ENCODE results near the gene GRIN1. TPM values are rescaled to one million over a fixed set of nuclear protein-coding genes. Genes with fewer than 3 reads are reported as not detected.

The GRIN1 gene
- total RNA-seq, 1 experiment from 2014 or later: 2.9 TPM

DNA sequence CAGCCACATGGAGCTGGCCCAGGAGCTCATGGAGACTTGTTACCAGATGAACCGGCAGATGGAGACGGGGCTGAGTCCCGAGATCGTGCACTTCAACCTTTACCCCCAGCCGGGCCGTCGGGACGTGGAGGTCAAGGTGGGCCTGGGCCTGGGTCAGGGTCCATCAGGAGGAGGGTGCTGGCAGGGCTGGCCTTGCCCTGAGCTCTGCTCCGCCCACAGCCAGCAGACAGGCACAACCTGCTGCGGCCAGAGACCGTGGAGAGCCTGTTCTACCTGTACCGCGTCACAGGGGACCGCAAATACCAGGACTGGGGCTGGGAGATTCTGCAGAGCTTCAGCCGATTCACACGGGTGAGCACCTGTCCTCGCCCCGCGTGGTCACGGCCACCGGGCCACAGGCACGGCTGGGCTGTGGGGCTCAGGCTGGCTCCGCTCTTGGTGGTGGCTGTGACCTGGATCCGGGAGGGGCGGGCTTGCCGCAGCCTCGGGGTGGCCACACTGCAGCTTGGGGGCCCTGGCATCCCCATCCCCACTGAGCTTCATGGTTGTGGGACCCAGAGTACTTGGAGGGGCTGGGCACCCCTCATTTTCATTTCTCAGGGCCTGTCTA lies 31.5 kb upstream of the GRIN1 start:
- WGBS (ENCODE audit: extremely low coverage, insufficient read length, low lambda C conversion rate): no CpG with 5 or more reads among the region's 27 CpGs
- H4K91ac ChIP-seq (ENCODE audit: insufficient read length, low read depth, low read length): no peak overlapping the region
- H3K23ac ChIP-seq (ENCODE audit: insufficient read length, low read depth, low read length): no peak overlapping the region
- H3K27me3 Mint-ChIP-seq (ENCODE audit: low read depth): no peaks in the 10 kb centered on the region; the same call in 1 of the 2 replicates
- H3T11ph ChIP-seq (ENCODE audit: low read length): no peak overlapping the region
- no peak overlapping the region for H3K4ac ChIP-seq (ENCODE audit: low read depth, low read length)
- no peak overlapping the region for H3K9ac ChIP-seq (ENCODE audit: extremely low read depth, insufficient read length, low read length)
- no peaks in the 10 kb centered on the region for H3K4me1 ChIP-seq (ENCODE audit: insufficient read depth, low read length)
- no peak overlapping the region for H2BK12ac ChIP-seq (ENCODE audit: insufficient read length, low read depth, low read length)
- H3K18ac ChIP-seq (ENCODE audit: insufficient read length, low read depth, low read length): no peak overlapping the region
- H2BK120ac ChIP-seq (ENCODE audit: low read depth, low read length, poor library complexity, severe bottlenecking): no peak overlapping the region
- peaks cover 7% of the 10 kb centered on the region for H3K9me3 ChIP-seq (ENCODE audit: control insufficient read depth, low read depth, low read length)
- DNase-seq: no peak
- no peak overlapping the region for H2BK20ac ChIP-seq (ENCODE audit: low read depth, low read length, poor library complexity, severe bottlenecking)
- no peaks in the 10 kb centered on the region for H3K79me2 ChIP-seq (ENCODE audit: insufficient read depth, low read length)
- no peak overlapping the region for H3K4me2 ChIP-seq (ENCODE audit: insufficient read depth, insufficient read length, low read length)
- H3K14ac ChIP-seq (ENCODE audit: insufficient read depth, low read length): no peak overlapping the region
- no peak overlapping the region for H3K27ac ChIP-seq (ENCODE audit: insufficient read length, low read depth, low read length)
- H3K79me1 ChIP-seq (ENCODE audit: insufficient read depth, low read depth, low read length, poor library complexity, severe bottlenecking): no peaks in the 10 kb centered on the region
- H3K9me3 Mint-ChIP-seq: peaks cover 2 to 3% of the 10 kb centered on the region in 2 experiments; a peak in 2 of 5 replicates
- no peak overlapping the region for H2AK5ac ChIP-seq (ENCODE audit: insufficient read length, low read length)
- H2BK5ac ChIP-seq (ENCODE audit: insufficient read length, low read length): no peak overlapping the region
- no peak overlapping the region for H4K5ac ChIP-seq (ENCODE audit: insufficient read length, low read depth, low read length)
- peaks cover 4 to 19% (median 5%) of the 10 kb centered on the region in 3 experiments; a peak in 6 of 7 replicates for H3K36me3 Mint-ChIP-seq (ENCODE audit: insufficient read depth in 1 of 3, low read depth in 3 of 3)
- H3K27ac Mint-ChIP-seq: no peak overlapping the region
- H4K20me1 ChIP-seq (ENCODE audit: control insufficient read depth, insufficient read depth, insufficient read length): no peaks in the 10 kb centered on the region
- TF ChIP-seq, protein P1, sequence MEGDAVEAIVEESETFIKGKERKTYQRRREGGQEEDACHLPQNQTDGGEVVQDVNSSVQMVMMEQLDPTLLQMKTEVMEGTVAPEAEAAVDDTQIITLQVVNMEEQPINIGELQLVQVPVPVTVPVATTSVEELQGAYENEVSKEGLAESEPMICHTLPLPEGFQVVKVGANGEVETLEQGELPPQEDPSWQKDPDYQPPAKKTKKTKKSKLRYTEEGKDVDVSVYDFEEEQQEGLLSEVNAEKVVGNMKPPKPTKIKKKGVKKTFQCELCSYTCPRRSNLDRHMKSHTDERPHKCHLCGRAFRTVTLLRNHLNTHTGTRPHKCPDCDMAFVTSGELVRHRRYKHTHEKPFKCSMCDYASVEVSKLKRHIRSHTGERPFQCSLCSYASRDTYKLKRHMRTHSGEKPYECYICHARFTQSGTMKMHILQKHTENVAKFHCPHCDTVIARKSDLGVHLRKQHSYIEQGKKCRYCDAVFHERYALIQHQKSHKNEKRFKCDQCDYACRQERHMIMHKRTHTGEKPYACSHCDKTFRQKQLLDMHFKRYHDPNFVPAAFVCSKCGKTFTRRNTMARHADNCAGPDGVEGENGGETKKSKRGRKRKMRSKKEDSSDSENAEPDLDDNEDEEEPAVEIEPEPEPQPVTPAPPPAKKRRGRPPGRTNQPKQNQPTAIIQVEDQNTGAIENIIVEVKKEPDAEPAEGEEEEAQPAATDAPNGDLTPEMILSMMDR (conservative IDR thresholded peaks at IDR 0.05): no peak
- H3K27me3 ChIP-seq (ENCODE audit: insufficient read depth, low read length): no peaks in the 10 kb centered on the region
- H2AFZ ChIP-seq (ENCODE audit: low read length): no peak overlapping the region
- no peak overlapping the region for H3K56ac ChIP-seq (ENCODE audit: insufficient read length, low read depth, low read length)
- no peaks in the 10 kb centered on the region for H3K23me2 ChIP-seq (ENCODE audit: insufficient read length, low read depth, low read length, poor library complexity, severe bottlenecking)
- H4K8ac ChIP-seq (replicated peaks; ENCODE audit: insufficient read length, low read depth, low read length): no peak overlapping the region
- H3K4me3 Mint-ChIP-seq: no peak overlapping the region
- no peak overlapping the region for H2BK15ac ChIP-seq (ENCODE audit: low read depth, low read length)
- no peaks in the 10 kb centered on the region for H3K4me1 Mint-ChIP-seq

Measured in H9 (cell line).